ENCODE measurements around the gene AHR. TPM values are rescaled to one million over a fixed set of nuclear protein-coding genes. Genes with fewer than 3 reads are reported as not detected.

AHR gene
- total RNA-seq, 4 donors from 2014 or later, result 93.1 to 145 (median 122) TPM

GRCh38 chr7:17289074-17289645 lies 9.3 kb upstream of the AHR start:
- Histone ChIP-seq H3K4me3 (no peak overlapping the region), H3K36me3 (no peaks in the 10 kb centered on the region), H3K4me1 (no peaks in the 10 kb centered on the region), H3K27ac (no peak overlapping the region), H3K9me3 (no peaks in the 10 kb centered on the region), H3K27me3 (no peaks in the 10 kb centered on the region)
- DNase-seq (ENCODE audit: low spot score in 2 of 2), result no peak
- TF ChIP-seq POLR2AphosphoS5 (IDR thresholded peaks at IDR 0.05), result no peak

- no peak for TF ChIP-seq EP300 (IDR thresholded peaks at IDR 0.05)
- TF ChIP-seq POLR2AphosphoS5 (IDR thresholded peaks at IDR 0.05), result no peak
- TF ChIP-seq CTCF (IDR thresholded peaks at IDR 0.05), result no peak
- no peak for TF ChIP-seq POLR2A (IDR thresholded peaks at IDR 0.05)
- peaks cover 2% of the 10 kb centered on the region for H3K4me1 ChIP-seq
- no peak for DNase-seq (ENCODE audit: low spot score in 2 of 2)
- H3K36me3 ChIP-seq, result no peaks in the 10 kb centered on the region
- H3K9me3 ChIP-seq, result no peaks in the 10 kb centered on the region
- H3K27me3 ChIP-seq, result no peaks in the 10 kb centered on the region
- H3K4me3 ChIP-seq, result no peak overlapping the region
- WGBS, result 86% methylated on average over 4 of the region's 4 CpGs
- no peak overlapping the region for H3K27ac ChIP-seq
These were observed 5.6 kb upstream of the AHR start for GRCh38 chr7:17292843-17293242.

- Histone ChIP-seq H3K36me3 (no peaks in the 10 kb centered on the region), H3K4me3 (no peak overlapping the region), H3K27ac (no peak overlapping the region), H3K9me3 (no peaks in the 10 kb centered on the region), H3K4me1 (peaks cover 3% of the 10 kb centered on the region), H3K27me3 (no peaks in the 10 kb centered on the region)
- WGBS, result 82% methylated on average over 2 of the region's 2 CpGs
- no peak for TF ChIP-seq POLR2A (IDR thresholded peaks at IDR 0.05)
- no peak for TF ChIP-seq CTCF (IDR thresholded peaks at IDR 0.05)
- no peak for TF ChIP-seq EP300 (IDR thresholded peaks at IDR 0.05)
- no peak for TF ChIP-seq POLR2AphosphoS5 (IDR thresholded peaks at IDR 0.05)
- no peak for DNase-seq (ENCODE audit: low spot score in 2 of 2)
These were observed 5.0 kb upstream of the AHR start for GRCh38 chr7:17293481-17293880.

- H3K36me3 ChIP-seq, result no peaks in the 10 kb centered on the region
- peaks cover 10% of the 10 kb centered on the region for H3K4me1 ChIP-seq
- no peaks in the 10 kb centered on the region for H3K27me3 ChIP-seq
- 39% methylated on average over 2 of the region's 2 CpGs for WGBS
- TF ChIP-seq CTCF (IDR thresholded peaks at IDR 0.05) (no peak), POLR2AphosphoS5 (IDR thresholded peaks at IDR 0.05) (no peak), POLR2A (IDR thresholded peaks at IDR 0.05) (no peak), EP300 (IDR thresholded peaks at IDR 0.05) (no peak)
- H3K9me3 ChIP-seq, result no peaks in the 10 kb centered on the region
- H3K4me3 ChIP-seq, result peak overlapping the region; percentile 6
- peak overlapping the region; percentile 50 for H3K27ac ChIP-seq
- DNase-seq (ENCODE audit: low spot score in 2 of 2), result no peak
These were observed 1.2 kb upstream of the AHR start for GRCh38 chr7:17297243-17297642.

- H3K4me1 ChIP-seq, result peaks cover 24% of the 10 kb centered on the region
- WGBS, result 0% methylated on average over 23 of the region's 81 CpGs
- no peaks in the 10 kb centered on the region for H3K27me3 ChIP-seq
- H3K9me3 ChIP-seq, result no peaks in the 10 kb centered on the region
- peak; percentile 80 to 81 for DNase-seq (ENCODE audit: low spot score in 2 of 2)
- no peaks in the 10 kb centered on the region for H3K36me3 ChIP-seq
- H3K4me3 ChIP-seq, result peak overlapping the region; percentile 82
- H3K27ac ChIP-seq, result peak overlapping the region; percentile 99
- TF ChIP-seq POLR2A (IDR thresholded peaks at IDR 0.05), result peak in 1 of 2 donors; percentile 17
- no peak for TF ChIP-seq EP300 (IDR thresholded peaks at IDR 0.05)
- TF ChIP-seq POLR2AphosphoS5 (IDR thresholded peaks at IDR 0.05), result peak in 1 of 3 donors; percentile 8
- TF ChIP-seq CTCF (IDR thresholded peaks at IDR 0.05), result no peak
These were observed 509 bp downstream of the AHR start for GRCh38 chr7:17298840-17299482.
